Renal pelvis (tissue), 4 donors: ENCODE data around the gene TBX3. TPM values are rescaled to one million over a fixed set of nuclear protein-coding genes. Genes with fewer than 3 reads are reported as not detected.

Experiments
- DNase-seq: peaks from one replicate; pipeline ENCODE4 v3.0.0-alpha.2; 2013
- polyA plus RNA-seq, 3 donors: library from polyadenylated mRNA; unstranded; fragments of 120-200 nt; gene quantifications; one replicate each; pipeline ENCODE4 v1.2.1, GENCODE V29; 2013; ENCODE audit not compliant: insufficient read length in 3 of 3

TBX3 gene
- polyA plus RNA-seq, 3 donors, result 74.4 to 86.6 (median 77.6) TPM

- no peak for DNase-seq
These were observed 45.1 kb downstream of the TBX3 start for GRCh38 chr12:114638790-114639435.

DNA sequence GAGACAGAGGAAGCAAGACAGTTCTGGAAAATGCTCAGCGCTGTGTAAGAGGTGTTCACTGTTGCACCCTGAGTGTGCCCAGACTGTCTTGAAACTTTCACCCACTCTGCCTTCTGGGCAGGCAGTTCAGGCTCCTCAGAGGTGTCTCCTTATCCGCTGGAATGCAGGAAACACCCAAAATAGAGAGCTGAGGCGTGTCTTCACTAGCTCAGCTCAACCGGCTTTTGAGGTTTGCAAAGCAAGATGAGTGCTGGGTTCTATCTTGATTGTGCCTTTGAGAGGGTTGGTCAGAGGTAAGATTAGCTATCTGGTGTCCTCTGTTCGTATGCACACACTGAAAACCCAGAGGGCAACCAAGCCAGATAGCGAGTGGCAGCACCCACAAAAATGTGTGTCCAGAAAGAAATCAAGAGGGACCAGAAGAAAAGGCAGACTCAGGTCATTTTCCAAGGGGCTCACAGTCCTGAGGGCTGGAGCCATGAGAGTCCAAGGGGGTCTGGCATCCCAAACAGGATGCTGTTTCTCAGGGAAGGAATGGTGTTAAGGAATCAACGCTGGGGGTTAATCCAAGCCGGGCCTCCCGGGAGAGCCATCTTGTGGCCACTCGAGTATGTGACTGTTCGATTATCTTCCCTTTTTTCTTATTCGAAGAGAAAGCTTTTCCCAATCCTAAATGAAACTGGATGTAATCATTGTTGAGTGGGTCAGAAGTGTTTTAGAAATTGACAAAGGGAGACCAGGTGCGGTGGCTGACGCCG lies 47.1 kb downstream of the TBX3 start:
- no peak for DNase-seq

GRCh38 chr12:114631242-114631641 lies 52.7 kb downstream of the TBX3 start:
- no peak for DNase-seq

DNA sequence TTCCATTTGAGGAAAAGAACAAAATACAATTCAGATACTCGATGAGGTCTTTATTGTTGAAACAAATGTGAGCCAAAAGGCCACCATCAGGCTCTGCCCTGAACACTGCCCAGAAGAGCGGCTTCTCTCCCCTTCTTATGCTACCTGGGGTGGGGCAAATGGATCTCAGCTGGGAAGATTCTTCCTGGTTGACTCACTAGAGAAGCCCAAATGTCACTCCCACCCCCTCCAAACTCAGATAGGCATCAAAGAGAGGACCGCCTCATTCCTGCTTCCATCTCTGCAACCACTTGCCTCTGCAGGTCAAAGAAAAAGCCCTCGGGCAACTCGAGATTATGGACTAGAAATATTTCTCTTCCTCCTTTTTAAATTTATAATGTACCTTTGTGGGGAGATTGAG lies 55.8 kb downstream of the TBX3 start:
- no peak for DNase-seq

DNA sequence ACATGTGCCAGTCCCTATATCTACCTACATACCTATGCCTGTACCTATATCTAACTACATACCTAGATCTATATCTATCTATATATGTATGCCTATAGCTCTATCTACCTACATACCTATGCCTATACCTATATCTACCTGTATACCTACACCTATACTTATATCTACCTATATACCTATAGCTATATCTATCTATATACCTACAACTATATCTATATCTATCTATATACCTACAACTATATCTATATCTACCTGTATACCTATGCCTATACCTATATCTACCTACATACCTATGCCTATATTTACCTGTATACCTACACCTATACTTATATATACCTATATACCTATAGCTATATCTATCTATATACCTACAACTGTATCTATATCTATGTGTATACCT lies 56.6 kb downstream of the TBX3 start:
- no peak for DNase-seq

DNA sequence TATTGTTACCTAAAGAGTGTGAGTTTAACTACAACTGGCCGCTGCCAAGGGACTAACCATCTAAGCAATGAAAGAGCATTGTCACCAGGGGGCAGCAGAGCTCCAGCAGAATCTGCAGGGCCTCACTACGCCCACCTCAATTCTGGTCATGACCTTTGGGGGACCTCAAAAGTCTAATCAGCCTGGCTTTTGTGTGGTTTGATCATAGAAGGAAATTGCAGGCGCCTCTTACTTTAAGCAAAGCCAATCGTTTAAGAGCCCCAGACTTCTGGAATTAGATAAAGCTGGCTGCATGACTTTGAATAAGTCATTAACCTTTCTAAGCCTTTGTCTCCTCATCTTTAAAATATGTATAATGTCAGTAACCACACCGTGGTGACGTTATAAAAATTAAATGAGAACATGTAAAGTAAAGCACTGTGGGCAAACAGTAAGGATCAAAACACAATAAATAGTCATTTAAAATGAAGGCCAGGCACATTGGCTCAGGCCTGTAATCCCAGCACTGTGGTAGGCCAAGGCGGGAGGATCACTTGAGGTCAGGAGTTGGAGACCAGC lies 58.6 kb downstream of the TBX3 start:
- peak; percentile 17 for DNase-seq

GRCh38 chr12:114623737-114624136 lies 60.2 kb downstream of the TBX3 start:
- no peak for DNase-seq
